Hepatocyte (in vitro differentiated cells): ENCODE results near the gene CRYBB3. TPM values are rescaled to one million over a fixed set of nuclear protein-coding genes. Genes with fewer than 3 reads are reported as not detected.
"Not testable (repeated sequence)": the region's sequence is repeated elsewhere in the genome, so short reads cannot be mapped to it uniquely, and the experiment has no call there.

Source experiments
- DNase-seq: peaks from one replicate; pipeline ENCODE4 v3.0.0-alpha.2; 2016; ENCODE audit warnings: low spot score
- H2AFZ ChIP-seq: fragments of 200-600 bp; sonication (generic); 2 replicates; pipeline ENCODE4 v1.6.0; 2016; ENCODE audit warnings: antibody characterized with exemption, mild to moderate bottlenecking
- H3K27ac ChIP-seq: fragments of 200-600 bp; sonication (generic); 2 replicates; pipeline ENCODE4 v1.5.1; 2016; ENCODE audit warnings: mild to moderate bottlenecking
- H3K27me3 ChIP-seq: fragments of 200-600 bp; sonication (generic); 2 replicates; pipeline ENCODE4 v1.6.1; 2016
- H3K36me3 ChIP-seq: fragments of 200-600 bp; sonication (generic); replicated peaks from 2 replicates; pipeline ENCODE4 v1.5.1; 2016; ENCODE audit warnings: low read depth; ENCODE audit not compliant: insufficient read depth
- H3K4me1 ChIP-seq: fragments of 200-600 bp; sonication (generic); 2 replicates; pipeline ENCODE4 v1.5.1; 2016; ENCODE audit warnings: mild to moderate bottlenecking, moderate library complexity; ENCODE audit not compliant: insufficient read depth
- H3K4me2 ChIP-seq: fragments of 200-600 bp; sonication (generic); 2 replicates; pipeline ENCODE4 v1.6.0; 2016
- H3K4me3 ChIP-seq: fragments of 200-600 bp; sonication (generic); 2 replicates; pipeline ENCODE4 v1.5.1; 2016; ENCODE audit warnings: mild to moderate bottlenecking
- H3K79me2 ChIP-seq: fragments of 200-600 bp; sonication (generic); 2 replicates; pipeline ENCODE4 v1.6.0; 2017; ENCODE audit warnings: mild to moderate bottlenecking
- H3K9me2 ChIP-seq: fragments of 200-600 bp; sonication (generic); replicated peaks from 2 replicates; pipeline ENCODE4 v1.6.0; 2017; ENCODE audit warnings: mild to moderate bottlenecking; ENCODE audit not compliant: insufficient read depth
- H3K9me3 ChIP-seq: fragments of 200-600 bp; sonication (generic); 2 replicates; pipeline ENCODE4 v1.5.1; 2016; ENCODE audit warnings: low read depth, mild to moderate bottlenecking
- H4K20me1 ChIP-seq: fragments of 200-600 bp; sonication (generic); 2 replicates; pipeline ENCODE4 v1.6.0; 2016; ENCODE audit warnings: mild to moderate bottlenecking; ENCODE audit not compliant: insufficient read depth, poor library complexity, severe bottlenecking
- CTCF ChIP-seq: fragments of 200-600 bp; sonication (generic); IDR thresholded peaks from 2 replicates; pipeline ENCODE4 v1.5.1; 2016; ENCODE audit warnings: antibody characterized with exemption, mild to moderate bottlenecking; ENCODE audit not compliant: poor library complexity
- EZH2 ChIP-seq: fragments of 200-600 bp; sonication (generic); IDR thresholded peaks from 2 replicates; pipeline ENCODE4 v1.6.1; 2016; ENCODE audit warnings: antibody characterized with exemption, mild to moderate bottlenecking, borderline replicate concordance
- EZH2phosphoT487 ChIP-seq: fragments of 200-600 bp; sonication (generic); IDR thresholded peaks from one replicate; pipeline ENCODE4 v1.6.1; 2018; ENCODE audit warnings: antibody characterized with exemption, mild to moderate bottlenecking, low read depth, moderate library complexity; ENCODE audit not compliant: unreplicated experiment, severe bottlenecking
- WGBS: methylation state at CpG from one replicate; pipeline ENCODE4 v1.1.6; 2016; ENCODE audit warnings: low lambda C conversion rate; ENCODE audit errors: missing lambda C conversion rate; 5-methylcytosine and 5-hydroxymethylcytosine counted together
- polyA plus RNA-seq: library from polyadenylated mRNA; unstranded; fragments of >200 nt; fragmentation: Nextera tagmentation; extraction: Ambion mirVana; gene quantifications from 2 replicates; pipeline ENCODE4 v1.2.1, GENCODE V29; 2016
- total RNA-seq: library from RNA; depleted of rRNA; stranded (reverse); fragments of >200 nt; gene quantifications from 2 replicates; pipeline ENCODE4 v1.2.3, GENCODE V29; 2014

CRYBB3 gene
- total and polyA plus RNA-seq, 2 experiments from 2014 or later: not detected

GRCh38 chr22:25228822-25229221 is 29.2 kb downstream of the CRYBB3 start:
- Histone ChIP-seq H3K79me2 (no peaks in the 10 kb centered on the region), H3K9me2 (no peaks in the 10 kb centered on the region), H3K27ac (no peak overlapping the region), H3K4me3 (no peak overlapping the region), H3K27me3 (no peaks in the 10 kb centered on the region), H3K4me2 (no peak overlapping the region), H4K20me1 (no peaks in the 10 kb centered on the region), H3K4me1 (no peaks in the 10 kb centered on the region), H2AFZ (no peak overlapping the region), H3K9me3 (no peaks in the 10 kb centered on the region), H3K36me3 (no peaks in the 10 kb centered on the region)
- no peak for DNase-seq
- WGBS: 69% methylated on average over 12 of the region's 13 CpGs
- TF ChIP-seq EZH2phosphoT487: no peak
- no peak for TF ChIP-seq EZH2
- TF ChIP-seq CTCF: no peak

- not testable (repeated sequence) for H3K9me3 ChIP-seq, H3K79me2 ChIP-seq, DNase-seq, H3K36me3 ChIP-seq, H3K27ac ChIP-seq, H4K20me1 ChIP-seq, H3K4me3 ChIP-seq, H3K27me3 ChIP-seq, H2AFZ ChIP-seq, H3K4me1 ChIP-seq, H3K4me2 ChIP-seq, H3K9me2 ChIP-seq
- 88% methylated on average over 2 of the region's 2 CpGs for WGBS
Observed at GRCh38 chr22:25230760-25231159, 31.1 kb downstream of the CRYBB3 start.

- H3K9me3 ChIP-seq: no peaks in the 10 kb centered on the region
- H3K4me3 ChIP-seq: no peak overlapping the region
- no peak overlapping the region for H3K27ac ChIP-seq
- H3K9me2 ChIP-seq: no peaks in the 10 kb centered on the region
- H3K27me3 ChIP-seq: no peaks in the 10 kb centered on the region
- no peaks in the 10 kb centered on the region for H3K36me3 ChIP-seq
- H3K79me2 ChIP-seq: no peaks in the 10 kb centered on the region
- H2AFZ ChIP-seq: no peak overlapping the region
- H4K20me1 ChIP-seq: no peaks in the 10 kb centered on the region
- no peak overlapping the region for H3K4me2 ChIP-seq
- WGBS: 83% methylated on average over 5 of the region's 5 CpGs
- DNase-seq: no peak
- no peaks in the 10 kb centered on the region for H3K4me1 ChIP-seq
- no peak for TF ChIP-seq EZH2
- no peak for TF ChIP-seq CTCF
- no peak for TF ChIP-seq EZH2phosphoT487
Observed at GRCh38 chr22:25232301-25232700, 32.6 kb downstream of the CRYBB3 start.

GRCh38 chr22:25233706-25234105 is 34.0 kb downstream of the CRYBB3 start:
- not testable (repeated sequence) for H3K9me3 ChIP-seq, H3K27ac ChIP-seq, H3K4me2 ChIP-seq, H3K9me2 ChIP-seq, H4K20me1 ChIP-seq, H3K27me3 ChIP-seq, H3K4me1 ChIP-seq, H3K36me3 ChIP-seq, H2AFZ ChIP-seq, DNase-seq, H3K79me2 ChIP-seq, H3K4me3 ChIP-seq
